Activated naive CD4-positive, alpha-beta T cell (primary cell): ENCODE results near the gene CHST11.

Experiments used
- DNase-seq, 4 experiments: peaks; one replicate each; lab custom pipeline; 2025; lab: John Stamatoyannopoulos, UW

The CHST11 gene

DNA sequence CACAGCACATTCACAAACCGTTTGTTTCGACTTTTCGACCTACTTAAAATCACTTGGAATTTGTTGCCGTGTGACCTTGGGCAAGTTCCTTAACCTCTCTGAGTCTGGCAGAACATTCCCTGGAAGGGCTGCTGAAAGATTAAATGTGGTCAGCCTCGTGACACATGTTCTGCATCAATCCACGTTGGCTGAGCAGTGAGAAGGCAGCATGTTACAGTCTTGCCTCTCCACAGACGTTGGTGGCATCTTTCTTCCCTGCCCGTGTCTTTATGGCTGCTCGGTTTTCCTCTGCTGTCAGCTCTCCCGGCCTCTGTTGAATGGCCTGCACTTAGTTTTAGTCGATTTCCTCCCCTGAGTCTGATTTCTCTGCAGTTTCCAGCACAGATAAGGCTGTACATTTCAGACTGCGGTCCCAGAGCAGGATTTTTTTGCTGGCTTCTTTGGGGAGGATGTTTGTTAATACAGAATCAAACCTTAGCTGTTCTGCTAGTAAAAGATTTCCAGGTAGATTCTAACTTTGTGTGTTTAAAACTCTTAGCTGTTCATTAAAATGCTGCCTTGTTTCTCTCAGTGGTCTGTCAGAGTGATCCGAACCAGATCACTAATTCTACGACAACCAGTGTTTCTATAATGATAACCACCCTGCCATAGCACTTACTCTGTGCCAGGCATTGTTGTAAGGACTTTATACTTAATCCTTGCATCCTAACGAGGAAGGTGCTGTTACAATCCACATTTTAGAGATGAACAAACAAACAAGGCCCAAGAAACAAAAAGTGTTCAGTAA is 217.1 kb downstream of the CHST11 start:
- DNase-seq, result no peak

DNA sequence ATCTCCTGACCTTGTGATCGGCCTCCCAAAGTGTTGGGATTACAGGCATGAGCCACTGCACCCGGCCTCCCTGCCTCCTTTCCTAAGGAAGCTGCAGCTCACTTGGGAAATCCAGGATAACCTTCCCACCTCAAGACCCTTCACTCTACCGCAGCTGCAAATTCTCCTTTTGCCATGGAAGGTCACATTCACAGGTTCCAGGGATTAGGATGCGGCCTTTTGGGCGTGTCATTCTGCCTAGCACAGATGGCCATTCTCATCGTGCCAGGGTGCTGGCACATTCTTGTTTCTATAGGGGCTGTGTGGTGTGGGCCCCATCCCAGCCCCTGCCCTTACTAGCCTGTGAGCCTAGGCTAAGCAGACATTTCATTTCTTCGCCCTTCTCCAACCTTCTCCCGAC is 219.9 kb downstream of the CHST11 start:
- DNase-seq, result no peak

DNA sequence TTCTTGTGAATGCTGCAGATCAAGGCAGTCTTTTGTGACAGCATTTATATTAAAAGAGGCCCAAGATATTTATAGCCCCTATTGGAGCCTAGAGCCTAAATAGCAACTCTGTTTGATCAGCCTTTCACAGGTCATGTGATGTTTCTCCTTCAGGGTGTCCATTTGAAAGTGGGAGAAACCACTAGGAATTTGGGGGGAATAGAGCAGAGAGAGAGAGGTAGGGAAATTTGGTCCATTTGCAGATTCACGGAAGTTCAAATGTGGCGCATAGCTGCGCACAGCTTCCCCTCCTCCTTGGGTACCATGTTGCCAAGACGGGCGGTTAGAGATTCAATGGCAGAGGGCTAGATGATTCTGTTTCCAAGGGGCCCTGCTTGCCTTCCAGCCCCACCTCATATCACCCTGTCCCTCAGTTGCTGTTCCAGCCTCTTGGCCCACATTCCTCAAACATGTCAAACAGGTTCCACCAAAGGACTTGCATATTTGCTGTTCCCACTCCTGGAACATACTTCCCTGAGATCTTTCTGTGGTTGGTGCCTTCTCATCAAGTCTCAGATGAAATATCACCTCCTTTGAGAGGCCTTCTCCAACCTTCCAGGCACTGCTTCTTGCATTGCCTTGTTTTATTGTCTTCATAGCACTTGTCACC is 220.8 kb downstream of the CHST11 start:
- no peak for DNase-seq

DNA sequence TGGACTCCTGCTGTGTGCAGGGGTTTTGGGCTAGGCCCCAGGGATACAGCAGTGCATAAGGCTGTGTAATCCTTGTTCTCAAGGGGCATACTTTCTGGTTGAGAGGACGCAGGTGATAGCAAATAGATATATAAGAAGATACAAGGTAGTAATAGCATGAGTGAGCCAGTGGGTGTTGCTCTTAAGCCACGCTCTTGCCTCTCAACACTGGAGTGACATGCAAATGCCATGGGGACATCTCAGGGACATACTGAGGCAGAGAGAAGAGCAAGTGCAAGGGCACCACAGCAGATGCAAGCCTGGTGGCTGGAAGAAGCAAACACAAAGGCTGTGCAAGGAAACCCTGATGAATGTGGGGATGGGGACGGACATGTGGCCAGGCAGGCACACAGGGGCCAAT is 223.3 kb downstream of the CHST11 start:
- peak in 1 of 4 experiments; percentile 5 for DNase-seq

DNA sequence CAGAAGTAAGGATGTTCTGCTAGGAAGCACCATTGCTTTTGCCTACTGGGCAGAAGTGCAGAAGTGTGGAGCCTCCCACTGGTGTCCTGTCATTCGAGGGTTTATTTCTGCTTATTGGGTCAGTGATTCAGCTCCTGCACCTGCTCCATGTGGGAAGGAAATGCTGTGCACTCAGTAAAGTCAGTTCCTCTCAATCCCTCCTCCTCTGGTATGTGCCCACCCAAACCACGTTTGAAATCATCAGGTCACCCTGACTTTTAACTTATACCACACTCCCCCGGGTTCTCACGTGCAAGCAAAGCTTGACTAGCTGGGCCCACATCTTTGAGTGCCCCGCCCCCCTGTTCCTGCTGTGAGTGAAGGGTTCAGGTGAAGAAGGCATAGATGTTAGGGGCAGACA is 223.7 kb downstream of the CHST11 start:
- DNase-seq, result no peak

DNA sequence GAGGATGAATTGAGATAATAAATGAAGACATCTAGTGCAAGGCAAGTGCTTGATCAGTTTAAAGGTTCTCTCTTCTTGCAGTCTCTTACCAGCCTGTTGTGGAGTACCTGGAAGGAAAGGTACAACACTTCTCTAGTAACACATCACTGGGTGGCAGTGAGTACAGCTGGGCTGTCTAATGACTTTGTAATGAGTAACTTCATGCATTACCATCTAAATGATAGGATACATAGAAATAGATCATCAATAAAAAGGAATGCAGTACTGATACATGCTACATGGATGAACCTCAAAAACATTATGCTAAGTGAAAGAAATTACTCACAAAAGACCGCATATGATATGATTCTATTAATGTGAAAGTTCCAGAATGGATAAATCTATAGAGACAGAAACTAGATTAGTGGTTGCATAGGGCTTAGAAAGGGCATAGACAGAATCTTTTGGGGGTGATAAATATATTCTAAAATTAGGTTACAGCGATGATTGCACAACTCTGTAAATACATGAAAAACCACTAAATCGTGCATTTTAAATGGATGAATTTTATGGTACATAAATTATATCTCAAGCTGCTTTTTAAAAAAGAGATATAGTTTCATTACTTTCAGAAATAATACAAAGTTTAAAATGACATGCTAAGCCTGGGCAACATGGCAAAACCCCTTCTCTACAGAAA is 224.4 kb downstream of the CHST11 start:
- no peak for DNase-seq

DNA sequence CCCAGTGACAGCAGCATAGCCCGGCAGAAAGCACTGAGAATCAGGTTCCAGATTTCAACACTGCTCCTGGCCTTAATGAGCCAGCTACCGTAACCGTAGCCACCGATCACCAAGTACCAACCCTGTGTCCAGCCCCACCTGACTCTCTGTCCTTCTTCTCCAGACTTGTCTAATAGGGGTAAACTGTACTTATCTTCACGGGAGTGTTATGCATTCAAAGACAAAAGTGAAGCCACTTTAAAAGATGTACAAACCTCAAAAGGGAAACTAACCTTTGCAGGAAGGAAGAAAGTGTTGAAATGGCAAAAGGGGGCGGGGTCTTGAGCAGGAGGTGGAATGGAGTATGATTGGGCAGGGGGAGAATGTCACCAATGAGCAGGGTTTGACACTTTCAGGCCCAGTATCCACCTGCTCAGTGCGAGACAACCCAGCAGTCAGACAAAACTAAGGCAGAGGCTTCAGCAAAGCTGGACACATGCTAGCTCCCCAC is 226.1 kb downstream of the CHST11 start:
- peak in 2 of 4 experiments; percentile 9 to 33 for DNase-seq

DNA sequence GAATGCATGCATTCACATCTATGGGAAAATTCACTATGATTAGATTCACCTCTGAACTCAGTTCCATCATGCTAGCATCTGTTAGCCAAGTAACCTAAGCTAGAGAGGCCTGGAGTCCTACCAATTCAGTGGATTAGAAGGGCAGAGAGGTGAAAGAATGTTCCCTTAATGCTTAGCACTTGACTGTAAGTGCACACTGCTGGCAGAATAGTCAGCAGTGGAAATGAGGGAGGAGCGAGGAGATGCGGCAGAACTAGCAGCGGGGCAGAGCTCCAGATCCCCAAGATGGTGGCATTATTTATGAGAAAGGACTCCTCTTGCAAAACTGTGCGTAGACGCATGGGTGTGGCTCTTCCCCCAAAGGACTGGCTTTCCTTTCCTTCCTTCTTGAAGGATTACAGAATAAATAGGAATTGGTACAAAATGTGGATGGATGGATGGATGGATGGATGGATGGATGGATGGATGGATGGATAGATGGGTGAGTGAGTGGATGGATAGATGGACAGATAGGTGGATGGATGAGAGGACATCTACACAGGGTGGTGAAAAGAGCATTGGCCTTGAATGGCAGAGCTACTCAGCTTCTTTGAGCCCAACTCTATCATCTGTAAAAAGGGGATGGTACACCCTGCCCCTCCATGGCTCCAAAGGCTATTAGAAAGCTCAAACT is 227.2 kb downstream of the CHST11 start:
- no peak for DNase-seq

DNA sequence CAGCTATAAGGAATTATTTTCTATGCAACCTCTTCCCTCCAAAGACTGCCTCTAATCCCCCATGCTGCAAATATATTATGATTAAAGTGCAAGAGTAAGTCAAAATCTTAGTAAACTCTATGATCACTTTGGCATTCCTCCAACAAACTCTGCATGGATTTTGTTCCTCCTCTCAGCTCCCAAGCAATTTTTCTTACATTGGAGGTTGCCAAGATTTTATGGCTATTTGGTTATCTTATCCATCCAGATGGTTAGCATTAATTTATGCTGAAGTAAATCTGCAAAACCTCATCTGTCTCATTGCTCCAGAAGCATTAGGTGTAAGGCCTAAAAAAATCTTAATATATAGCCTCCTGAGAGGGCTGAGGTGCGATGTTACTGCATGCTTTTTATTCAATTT is 228.1 kb downstream of the CHST11 start:
- DNase-seq, result no peak

DNA sequence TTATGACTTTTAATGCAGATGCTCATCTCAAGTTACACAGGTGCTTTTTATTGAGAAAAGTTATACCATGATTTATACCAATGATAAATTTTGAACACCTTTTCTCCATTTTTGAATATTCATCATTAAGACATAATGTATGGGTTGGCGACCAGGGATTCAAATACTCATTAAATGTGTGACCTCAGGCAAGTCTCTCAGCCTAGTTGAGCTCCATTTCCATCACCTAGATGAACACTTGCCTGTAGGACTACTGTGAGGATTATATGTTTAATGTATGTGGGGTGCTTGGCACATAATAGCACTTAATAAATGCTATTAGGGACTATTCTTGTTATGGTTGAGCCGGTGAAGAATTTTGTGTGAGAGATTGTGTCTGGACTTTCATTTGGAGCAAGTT is 228.6 kb downstream of the CHST11 start:
- DNase-seq, result no peak

DNA sequence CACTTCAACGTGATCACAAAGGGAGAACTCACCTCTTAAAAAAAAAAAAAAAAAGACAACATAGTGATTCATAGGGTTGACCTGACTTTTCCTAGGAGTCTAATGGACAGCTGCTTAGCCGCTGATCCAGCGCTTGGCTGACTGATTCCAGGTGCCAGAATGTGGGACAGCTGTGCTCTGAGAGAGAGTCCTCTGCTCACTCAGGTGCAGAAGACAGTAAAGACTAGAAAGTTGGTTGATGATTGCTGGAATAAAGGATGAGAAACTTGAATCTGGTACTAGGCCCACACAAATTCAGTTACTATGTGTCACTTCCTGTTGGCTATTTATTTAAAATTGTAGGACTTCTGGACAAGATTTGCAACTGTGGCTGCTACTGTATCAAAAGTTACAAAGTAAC is 229.4 kb downstream of the CHST11 start:
- no peak for DNase-seq

DNA sequence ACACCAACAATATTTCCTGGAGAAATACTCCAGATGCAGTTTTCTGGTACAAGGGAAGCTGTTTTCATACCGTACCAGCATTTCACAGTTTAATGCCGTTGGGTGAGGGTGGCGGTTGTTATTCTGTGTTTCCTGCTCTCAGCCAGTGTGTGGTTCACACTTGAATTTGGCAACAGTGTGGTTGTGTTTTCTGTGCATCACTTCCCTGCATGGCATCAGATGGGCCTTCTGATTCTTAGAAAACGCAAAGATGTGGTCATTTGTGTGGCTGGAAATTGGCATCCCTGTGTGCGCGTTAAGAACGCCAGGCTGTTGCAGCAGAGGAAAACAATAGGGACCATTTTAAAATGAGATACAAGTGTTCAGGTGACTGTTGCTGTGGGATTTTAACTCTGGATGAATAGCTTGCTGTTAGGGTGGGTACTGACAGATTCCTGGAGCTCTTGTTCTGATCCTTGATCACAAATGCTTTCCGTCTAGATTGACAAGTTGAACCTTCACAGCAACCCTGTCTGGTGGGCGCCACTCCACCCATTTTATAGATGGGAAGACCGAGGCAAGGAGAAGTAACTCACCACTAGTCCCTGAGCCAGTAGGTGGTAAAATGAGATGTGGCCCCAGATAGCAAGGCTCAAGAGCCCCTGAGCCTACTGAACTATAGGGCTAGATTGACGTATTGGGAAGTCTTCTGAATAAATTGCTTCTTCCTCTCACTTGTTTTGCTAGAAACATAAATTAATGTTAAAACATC is 231.2 kb downstream of the CHST11 start:
- DNase-seq, result no peak

DNA sequence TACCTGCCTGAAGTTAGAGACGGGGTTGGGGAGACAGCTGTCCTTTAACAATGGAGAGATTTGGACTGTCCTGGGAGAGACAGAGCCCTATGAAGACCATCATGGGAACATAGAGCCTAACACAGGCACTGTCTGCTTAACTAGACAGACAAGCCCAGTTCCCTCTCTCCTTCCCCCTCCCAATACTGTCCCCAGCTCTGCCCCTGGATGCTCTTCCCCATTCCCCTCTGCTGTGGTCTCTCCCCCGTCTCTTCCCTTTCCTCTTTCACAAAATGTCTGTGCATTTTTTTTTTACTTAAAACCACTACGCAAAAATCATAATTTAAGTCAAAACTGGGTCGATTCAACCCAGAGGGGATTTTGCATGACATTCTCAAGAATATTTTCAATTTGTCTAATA is 232.9 kb downstream of the CHST11 start:
- no peak for DNase-seq

DNA sequence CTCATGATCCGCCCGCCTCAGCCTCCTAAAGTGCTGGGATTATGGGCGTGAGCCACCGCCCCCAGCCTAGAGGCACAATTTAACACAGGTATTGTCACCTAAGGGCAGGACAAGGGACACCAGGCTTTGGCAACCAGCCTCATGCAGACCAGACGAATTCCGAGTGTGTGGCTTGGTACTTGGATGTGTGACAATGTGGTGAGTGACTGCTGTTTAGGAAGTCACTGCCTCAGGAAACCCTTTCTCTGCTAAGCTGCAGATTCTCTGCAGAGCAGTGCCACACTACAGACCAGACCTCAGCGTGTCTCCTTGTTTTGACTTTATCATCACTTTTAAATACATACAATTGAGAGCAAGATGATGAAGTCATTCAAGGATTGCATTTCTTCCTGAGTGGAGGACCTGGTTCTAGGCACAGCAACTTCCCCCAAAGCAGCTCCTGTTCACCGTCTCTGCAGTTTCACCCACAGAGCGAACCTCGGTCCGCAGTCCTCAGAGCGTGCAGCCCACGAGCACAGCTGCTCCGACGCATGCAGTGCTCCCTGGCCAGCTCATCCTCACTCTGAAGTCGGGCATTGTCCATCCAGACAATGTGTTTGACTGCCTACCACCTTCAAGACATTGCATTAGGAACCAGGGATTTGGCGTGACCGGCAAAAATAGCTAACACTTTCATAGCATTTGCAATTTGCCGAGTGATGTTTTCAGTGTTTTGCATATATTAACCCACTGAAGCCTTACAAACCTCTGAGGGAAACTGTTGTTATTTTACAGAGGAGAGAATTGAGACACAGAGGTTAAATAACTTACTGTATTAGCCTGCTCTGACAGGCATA is 235.2 kb downstream of the CHST11 start:
- DNase-seq, result no peak

DNA sequence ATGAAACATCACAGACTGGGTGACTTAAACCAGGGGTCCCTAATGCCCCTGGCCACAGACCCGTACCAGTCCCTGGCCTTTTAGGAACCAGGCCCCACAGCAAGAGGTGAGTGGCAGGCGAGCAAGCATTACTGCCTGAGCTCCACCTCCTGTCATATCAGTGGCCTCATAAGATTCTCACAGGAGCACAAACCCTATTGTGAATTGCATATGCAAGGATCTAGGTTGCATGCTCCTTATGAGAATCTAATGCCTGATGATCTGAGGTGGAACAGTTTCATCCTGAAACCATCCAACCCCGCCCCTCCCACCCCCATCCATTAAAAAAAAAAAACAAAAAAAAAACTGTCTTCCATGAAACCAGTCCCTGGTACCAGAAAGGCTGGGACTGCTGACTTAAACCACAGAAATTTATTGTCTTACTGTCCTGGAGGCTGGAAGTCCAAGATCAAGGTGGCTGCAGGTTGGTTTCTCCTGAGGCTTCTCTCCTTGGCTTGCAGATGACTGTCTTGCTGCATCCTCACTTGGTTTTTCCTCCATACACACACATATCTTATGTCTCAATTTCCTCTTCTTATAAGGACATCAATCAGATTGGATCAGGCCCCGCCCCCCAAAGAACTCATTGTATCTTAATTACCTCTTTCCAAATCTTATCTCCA is 235.9 kb downstream of the CHST11 start:
- DNase-seq, result no peak

DNA sequence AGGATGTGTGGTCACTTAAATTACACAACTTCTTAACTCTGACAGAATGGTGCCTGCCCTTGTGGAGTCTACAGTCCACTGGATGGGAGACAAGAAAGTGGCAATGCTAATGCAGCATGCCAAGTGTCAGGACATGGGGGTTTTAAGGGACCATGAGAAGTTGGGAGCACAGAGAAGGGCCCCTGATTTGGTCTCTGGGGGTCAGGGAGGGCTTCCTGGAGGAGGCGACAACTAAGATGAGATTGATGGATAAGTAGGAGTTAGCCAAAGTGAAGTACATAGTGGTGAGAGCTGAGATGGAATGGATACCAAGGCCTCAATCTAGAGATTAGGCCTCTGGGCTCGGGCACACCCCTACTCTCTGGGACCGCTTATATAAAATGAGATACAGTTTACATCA is 236.7 kb downstream of the CHST11 start:
- no peak for DNase-seq

DNA sequence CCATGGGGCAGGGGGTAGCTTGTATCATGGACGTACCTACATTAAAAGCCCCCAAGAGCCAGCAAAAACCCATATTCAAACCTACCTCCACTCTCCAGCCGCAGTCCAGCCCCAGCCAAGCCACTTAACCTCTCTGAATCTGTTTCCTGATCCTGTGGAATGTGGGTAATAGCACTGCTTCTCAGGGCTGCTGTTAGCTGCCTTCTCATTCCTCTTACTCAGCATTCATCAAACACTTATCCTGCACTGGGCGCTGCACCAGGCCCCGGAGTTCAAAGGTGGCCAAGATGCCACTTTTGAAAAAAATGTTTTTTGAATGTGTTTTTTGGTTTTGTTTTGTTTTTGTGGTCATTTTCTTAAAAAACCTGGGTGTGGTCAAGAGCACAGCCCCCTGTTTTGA is 237.4 kb downstream of the CHST11 start:
- no peak for DNase-seq

DNA sequence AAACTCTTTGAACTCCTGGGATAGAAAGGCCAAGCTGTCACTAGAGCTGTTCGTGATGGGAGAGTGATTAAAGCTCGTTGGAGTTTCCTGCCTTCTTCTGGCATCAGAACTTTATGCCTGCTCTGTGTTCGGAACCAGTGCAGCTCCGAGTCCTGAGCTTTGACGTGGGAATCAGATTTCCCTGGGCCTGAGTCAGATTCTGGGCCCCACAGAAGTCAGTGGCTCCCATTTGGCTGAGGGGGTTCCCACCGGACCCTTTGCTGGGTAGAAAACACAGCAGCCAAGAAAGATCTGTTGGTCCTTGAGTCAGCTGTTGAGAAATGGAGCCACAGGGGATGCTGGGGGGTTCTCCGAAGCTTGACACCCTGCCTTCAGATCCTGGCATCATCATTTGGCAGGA is 238.0 kb downstream of the CHST11 start:
- no peak for DNase-seq

DNA sequence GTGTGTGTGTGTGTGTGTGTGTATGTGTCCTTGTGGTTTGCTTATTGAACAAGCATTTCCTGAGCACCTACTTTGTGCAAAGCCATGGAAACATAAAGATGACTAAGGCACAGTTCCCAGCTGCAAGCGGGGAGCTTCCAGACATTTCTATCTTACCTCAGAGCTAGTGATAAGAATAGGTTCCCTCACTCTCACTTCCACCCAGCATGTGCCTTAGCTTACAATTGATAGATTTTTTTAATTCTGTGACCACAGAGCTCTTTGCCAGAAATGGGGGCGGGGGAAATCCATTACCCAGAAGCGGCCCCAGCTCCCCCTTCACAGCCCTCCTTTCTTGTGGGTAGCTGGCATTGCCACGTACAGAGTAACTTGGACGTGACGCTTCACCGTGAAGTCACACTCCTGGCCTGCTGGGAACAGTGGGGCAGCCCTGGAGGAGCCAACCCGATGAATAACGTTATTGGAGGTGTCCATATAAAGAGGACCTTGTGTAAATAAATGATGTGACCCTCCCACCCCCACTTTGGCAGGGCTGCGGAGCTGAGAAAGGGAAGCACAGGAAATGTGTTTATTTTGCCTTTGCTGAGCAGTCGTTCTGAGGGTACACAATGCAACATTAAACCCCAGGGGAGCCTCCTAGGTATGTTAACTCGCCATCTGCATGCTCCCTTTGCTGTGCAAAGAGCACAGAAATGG is 238.9 kb downstream of the CHST11 start:
- DNase-seq, result peak in 3 of 4 experiments; percentile 11 to 17 (median 15)

DNA sequence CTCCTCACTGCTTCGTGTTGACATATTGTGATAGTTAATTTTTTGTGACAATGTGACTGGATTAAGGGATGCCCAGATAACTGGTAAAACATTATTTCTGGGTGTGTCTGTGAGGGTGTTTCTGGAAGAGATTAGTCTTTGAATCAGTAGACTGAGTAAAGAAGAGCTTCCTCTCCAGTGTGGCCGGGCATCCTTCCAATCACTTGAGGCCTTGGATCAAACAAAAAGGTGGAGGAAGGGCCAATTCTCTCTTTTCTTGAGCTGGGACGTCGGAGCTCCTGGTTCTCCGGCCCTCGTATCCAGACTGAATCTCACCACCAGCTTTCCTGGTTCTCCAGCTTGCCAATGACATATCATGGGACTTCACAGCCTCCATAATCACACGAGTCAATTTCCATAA is 240.4 kb downstream of the CHST11 start:
- no peak for DNase-seq
